ENCODE results near the gene ADAM12.
"Not testable (repeated sequence)": the region's sequence is repeated elsewhere in the genome, so short reads cannot be mapped to it uniquely, and the experiment has no call there.

Gene ADAM12

DNA sequence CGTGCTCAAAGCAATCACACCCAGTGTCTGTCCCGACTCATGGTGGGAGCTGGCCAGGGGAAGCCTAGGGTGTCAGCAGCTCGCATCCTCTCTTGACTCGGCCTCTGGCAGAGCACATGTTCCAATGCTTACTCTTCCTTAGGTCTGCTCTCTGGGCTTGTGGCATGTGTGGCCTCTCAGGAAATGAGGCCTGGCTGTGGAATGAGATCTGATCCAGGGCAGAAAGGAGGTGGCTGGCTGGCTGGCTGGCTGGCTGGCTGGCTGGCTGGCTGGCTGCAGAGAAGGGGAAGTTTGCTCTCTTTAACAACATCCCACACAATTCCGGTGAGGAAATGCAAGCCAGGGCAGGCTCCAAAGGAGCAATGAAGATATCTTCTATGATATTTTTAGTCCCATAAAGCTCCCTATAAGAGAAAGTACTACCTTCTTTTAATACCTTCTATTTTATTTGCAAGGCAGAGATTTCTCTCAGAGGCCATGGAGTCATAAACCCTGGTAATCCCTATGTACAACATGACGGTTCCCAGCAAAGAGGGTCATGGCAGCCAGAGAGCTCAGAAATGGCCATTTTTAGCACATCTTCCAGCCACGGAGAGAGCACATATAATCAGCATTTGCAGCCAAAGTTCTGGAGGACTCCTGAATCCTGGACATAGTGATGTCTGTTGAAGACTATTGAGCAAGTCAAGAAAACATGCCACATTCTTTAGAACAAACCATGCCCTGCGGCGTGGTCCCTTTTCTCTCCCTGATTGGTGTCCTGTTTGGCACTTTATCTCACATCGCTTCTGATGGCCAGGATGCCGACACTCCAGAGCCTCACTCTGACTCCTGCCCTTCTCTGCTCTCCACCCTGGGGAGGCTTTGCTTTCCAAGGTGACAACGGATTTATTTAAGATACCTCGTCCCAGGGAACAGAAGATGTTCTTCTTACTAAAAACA is 338.2 kb downstream of the ADAM12 start:
- DNase-seq, result no peak

DNA sequence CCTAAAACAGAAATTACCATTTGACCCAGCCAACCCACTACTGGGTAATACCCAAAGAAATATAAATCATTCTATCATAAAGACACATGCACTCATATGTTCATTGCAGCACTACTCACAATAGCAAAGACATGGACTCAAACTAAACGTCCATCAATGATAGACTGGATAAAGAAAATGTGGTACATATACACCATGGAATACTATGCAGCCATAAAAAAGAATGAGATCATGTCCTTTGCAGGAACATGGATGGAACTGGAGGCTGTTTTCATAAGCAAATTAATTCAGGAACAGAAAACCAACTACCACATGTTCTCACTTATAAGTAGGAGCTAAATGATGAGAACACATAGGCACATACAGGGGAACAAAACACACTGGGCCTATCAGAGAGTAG is 340.5 kb downstream of the ADAM12 start:
- not testable (repeated sequence) for DNase-seq

DNA sequence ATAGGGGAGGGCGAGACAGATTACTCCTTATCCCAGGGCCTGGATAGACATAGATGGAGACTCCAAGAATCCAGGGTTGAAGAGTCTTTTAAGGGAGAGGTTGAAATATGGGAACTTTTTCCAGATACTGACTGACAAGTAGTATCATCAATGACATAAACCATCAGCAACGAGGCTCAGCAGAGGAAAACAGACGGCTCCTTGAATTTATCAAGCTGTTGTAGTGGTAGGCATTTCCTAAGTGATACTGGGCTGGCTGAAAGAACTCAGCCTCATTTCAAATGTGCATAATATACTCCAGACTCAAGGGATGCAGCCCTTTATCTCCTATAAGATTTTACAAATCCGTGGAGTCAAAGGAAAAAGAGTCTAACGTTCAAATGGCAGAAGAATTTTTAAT is 341.4 kb downstream of the ADAM12 start:
- DNase-seq, result no peak

DNA sequence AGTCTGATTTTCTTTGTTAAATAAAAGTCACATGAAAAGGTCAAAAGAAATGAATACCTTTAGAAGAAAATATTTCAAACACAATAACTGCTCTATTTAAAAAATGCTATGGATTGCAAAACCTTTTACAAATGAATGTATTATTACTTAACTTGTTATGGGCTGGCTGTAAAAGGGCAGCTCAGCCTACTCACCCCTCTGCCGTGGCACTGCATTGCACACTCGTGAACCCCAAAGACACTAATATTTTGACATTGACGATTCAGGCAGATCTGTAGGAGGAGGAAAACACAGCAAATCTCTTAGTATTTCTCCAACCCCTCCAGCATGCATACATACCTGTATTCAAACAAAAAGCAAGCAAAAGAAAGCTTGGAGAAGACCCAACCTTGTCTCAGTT is 342.4 kb downstream of the ADAM12 start:
- DNase-seq, result no peak

DNA sequence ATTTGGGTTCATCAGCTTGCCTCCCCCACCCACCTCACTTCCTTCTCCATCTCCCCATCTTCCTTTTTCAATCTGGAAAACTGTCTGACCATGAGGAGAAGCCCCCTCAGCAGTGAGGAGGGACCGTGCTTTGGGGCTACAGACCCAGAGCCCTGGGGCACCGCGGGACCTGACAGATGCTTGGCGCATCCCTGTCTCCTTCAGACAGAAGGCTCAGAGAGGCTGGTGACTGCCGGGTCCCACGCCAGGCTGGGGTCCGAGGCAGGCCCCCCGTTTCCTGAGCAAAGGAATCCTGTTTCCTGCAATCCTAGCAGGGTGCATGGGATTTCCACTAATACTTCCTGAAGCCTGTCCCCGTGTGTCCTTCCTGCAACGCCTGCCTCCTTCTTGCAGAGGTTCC is 344.9 kb downstream of the ADAM12 start:
- DNase-seq, result no peak

DNA sequence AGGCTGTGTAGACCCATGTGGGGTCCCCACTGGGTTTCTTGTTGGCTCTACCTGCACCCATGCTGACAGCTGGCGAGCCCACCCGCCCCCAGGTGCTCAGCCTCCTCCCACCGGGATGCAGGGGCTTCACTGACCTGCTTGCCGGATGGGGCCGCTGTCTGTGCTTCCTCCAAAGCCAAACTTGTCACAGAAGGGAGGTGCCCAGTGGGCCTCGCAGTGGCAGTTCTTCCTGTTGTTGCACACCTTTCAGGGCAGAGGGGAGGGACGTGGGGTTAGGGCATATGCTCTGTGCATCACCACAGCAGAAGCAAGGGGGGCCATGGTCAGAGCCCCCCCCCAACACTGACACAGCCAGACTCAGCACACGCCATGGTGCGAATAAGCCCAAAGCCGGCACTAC is 345.4 kb downstream of the ADAM12 start:
- no peak for DNase-seq

DNA sequence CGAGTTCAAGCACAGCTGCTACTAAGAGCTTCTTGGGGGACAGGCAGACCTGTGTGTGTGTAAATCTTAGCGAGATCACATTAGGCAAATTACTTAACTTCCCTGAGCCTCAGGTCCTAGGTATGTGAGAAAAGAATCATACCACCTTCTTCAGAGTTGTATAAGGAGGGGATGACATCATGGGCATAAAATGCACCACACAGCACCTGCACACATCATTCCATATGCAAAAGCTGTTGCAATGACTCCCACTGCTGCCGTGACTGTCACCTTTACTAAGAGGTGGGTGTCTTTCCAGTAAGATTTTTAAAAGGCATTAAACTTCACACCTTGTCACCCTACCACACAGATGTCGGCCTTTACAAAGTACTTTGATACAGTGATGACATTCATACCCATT is 345.9 kb downstream of the ADAM12 start:
- DNase-seq, result no peak

DNA sequence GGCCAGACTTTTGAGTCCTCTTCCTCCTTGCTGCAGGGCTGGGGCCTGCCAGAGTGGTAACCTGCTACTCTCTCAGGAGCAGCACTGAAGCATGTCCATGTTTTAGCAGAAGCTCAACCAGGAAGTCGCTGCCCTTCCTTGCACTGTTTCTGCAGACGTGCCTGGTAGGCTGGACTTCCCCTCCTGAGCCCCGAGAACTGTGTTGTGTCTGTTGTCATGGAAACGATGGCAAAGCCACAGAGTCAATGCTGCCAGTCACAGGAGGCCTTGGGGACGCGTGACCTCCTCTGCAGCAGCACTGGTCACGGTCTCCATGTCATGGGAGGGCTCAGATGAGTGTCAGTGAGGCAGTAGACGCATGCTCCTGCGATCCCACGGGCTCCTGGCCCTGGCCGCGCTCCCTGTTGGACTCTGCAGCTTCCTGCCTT is 346.5 kb downstream of the ADAM12 start:
- DNase-seq, result peak; percentile 69

DNA sequence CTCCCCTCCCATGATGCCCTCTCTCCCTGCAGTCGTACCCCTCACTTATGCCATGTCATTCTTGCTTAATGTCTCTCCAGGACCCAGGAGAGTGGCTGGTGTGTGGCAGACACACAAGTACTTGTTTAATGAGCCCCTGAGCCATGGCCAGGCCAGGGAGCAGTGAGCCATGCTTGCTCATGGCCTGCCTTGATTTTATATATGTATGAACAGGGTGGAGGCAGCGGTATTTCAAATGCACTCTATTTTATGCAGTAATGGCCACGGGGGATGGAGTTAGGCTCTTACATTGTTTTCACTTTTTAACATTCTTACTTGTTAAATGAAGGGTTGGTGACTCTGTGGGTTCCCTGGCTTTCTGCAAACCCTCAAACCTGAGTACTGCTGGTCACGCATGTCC is 347.2 kb downstream of the ADAM12 start:
- DNase-seq, result no peak

DNA sequence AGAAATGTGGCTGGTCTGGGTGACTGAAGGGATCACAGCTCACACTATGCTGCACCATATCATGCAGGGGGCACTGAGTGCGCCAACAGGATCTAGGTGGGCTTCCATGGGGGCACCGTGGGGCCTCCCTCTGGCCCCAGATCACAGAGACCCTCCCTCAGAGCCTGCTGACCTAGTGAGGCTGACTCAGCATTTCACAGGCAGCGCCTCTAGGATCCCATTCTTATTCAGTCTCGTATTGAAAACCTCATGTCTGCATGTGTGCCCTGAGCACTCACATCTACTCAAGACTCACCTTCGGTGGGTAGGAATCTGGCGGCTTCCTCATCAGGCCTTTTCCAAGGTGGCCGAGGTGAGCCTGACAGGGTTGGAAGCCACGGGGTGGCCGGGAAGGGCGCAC is 350.3 kb downstream of the ADAM12 start:
- DNase-seq, result no peak

DNA sequence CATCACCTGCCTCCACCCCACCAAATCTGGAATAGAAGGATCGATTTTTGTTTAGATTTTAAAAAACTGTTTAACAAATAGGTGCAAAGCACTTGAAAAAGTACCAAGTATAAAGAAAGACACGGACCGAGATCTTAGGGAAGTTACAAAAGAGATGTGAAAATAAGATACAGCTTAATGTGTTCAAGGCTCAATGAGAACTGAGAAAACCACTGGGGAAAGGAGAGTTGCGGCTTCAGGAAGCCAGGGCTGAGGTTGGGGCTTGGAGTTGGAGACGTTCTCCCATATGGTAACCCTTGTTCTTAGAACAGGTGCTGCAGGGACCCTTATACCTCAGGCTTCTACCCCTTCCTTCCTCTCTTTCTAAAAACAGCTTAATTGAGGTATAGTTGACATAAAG is 351.8 kb downstream of the ADAM12 start:
- DNase-seq, result no peak

DNA sequence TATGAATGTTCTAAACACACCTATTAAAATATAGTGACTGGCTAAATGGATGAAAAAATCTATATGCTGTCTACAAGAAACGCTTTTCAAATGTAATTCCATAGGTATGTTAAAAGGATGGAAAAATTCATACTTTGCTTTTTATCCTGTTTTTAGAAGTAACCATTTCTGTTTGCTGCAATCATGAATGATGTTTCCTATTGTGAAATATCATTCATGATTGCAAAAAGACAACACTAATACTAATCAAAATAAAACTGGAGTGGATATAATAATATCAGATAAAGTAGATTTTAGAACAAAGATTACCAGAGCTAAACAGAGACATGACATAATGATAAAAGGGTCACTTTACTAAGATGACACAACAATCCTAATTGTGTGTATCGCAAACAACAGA is 353.7 kb downstream of the ADAM12 start:
- DNase-seq, result no peak

DNA sequence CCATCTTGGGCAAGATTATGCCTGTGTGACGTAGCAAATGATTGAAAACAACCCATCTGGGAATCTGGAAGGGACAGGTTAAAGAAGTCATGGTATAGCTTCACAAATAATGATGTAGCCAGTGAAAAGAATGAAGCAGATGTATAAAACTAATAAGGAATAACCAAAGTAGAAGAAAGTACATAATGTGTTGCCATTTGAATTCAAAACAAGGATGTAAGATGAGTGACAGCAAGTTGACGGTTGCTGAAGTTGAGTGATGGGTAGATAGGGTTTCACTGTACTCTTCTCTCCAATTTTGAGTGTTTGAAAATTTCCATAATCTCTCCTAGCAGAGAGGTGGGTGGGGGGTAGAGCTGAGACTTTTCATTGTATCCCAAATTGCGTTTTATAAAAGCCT is 358.3 kb downstream of the ADAM12 start:
- no peak for DNase-seq

DNA sequence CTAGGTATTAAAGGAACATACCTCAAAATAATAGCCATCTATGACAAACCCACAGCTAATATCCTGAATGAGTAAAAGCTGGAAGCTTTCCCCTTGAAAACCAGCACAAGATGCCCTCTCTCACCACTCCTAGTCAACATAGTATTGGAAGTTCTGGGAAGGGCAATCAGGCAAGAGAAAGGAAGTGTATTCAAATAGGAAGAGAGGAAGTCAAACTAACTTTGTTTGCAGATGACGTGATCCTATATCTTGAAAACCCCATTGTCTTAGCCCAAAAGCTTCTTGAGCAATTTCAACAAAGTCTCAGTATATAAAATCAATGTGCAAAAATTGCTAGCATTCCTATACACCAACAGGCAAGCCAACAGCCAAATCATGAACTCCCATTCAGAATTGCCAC is 360.6 kb downstream of the ADAM12 start:
- DNase-seq, result no peak

DNA sequence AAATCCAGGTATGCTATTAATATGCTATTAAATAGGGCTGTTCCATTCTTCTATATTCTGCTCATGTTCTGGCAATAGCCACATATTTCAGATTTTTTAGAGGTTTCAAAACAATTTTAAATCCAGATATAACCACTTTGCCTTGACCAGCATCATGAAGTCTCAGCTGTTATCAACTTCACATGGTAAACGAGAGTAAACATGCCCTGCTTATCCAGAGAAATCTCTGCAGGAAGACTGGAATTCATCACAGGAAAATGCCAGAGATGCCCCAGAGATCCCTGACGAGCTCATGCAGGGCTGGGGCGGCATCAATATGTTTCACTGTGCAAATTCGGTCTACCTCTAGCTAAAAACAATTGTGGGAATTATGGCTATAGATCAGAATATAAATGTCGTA is 365.4 kb downstream of the ADAM12 start:
- no peak for DNase-seq

DNA sequence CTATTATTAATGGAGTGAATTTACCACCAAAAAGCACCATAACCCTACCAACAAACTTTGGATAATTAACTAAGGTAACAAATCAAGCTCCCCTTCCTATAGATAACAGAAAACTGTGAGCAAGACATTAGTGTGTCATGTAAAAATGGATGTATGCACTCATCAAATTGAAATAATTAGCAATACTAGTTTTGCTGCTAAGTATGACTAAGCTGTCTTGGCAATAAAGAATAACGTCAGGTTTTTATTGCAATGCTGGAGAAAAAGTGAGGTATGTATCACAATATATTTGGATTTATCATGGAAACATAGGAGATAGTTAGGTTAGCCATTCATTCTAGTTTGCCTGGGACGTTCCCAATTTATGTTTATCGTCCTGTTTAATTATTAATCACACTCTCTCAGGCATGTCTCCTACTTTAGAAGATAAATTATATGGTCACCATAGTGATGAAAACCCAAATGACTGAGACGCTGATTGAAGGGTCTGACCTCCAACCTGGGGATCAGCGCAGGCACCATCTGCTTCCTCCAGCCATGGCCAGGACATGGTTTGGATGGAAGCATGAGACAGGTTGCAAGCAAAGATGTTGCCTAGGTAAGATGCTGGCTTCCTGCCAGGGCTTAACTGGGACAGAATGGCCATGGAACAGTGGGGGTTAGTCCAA is 366.3 kb downstream of the ADAM12 start:
- no peak for DNase-seq

DNA sequence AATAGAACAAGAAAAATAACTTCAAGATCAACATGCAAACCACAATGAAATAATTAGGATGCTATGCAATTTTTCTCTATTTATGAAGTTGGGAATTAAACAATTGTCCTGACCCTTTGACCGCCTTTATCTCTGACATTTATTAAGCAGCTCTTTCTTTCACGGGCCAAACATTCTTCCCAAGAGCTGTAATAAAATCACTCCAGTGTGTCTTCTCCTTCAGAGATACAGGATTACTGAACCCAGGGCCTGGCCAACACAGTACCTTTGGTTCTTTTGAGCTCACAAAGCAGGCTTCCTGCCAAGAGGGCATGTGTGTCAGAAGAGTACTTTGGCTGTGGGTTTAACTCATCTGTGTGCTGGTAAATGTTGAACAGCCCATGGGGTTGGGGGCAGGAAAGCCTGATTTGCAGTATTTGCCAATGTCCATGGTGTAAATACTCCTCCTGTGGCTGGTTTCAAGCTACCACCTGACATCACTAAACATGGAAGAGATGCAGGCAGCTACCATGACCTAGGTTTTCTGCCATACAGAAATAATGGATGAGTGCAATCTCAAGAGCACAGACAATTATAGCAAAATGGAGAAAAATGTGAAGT is 370.2 kb downstream of the ADAM12 start:
- no peak for DNase-seq

DNA sequence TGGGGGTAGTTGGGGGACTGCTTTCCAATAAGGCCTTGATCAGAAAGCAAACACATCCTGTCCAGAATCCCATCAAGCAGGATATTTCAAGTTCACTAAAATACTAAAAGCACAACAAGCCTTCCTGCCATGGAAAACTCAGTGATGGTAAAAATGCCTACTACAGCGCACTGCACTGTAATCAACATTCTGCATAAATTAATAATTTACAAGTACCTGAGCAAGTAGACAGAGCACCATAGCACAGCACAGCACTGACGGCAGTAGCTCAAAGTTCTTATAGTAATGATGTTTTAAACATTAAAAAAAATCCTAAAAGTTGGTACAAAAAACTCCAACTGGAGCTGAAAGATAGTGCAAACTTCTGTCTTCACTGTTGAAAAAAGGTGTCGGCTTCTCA is 371.4 kb downstream of the ADAM12 start:
- no peak for DNase-seq

DNA sequence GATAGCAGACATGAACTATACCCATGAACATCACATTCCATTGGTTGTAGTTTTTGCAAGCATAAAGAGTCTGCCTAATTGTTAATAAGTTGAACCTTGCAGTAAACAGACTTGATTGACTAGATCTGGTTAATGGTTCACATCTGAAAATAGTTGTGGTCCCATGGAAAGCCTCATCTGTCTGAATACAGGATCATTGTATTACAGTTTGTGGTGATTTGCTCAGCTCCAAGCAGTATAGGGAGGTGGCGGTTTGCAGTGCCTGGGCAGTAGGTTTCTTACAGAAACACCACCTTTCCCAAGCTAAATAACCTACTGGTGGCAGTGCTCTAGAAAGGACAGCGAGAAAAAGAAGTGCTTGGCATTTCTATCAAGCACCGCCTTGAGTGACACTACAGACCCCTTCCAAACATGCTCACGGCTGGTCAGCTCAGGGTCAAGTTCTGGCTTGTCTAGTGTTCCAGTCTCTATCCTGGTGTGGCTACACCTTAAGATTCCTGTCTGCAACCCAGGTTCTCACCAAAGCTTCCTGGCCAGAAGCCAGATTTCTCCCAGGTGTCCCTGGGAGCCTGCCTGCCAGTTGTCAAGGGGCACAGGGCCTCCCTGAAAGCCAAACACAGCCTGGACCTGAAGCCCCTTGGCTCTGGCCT is 372.0 kb downstream of the ADAM12 start:
- DNase-seq, result no peak

DNA sequence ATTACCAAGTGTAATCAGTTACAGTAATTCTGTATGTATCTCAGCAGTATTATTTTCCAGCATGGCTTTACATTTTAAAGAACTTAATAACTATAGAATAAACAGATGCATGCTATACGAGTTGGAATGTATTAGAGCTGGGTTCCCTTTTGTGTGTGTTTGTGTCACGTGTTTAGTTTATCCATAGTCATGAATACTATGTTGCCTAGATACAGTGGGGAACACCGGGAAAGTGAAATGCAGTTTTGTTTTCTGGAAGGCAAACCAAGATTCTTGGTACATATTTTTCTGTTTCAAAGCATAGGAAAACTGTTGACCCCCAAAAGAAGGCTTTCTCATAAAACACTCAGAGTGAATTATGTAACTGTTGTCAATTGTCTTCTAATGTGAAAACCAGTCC is 372.9 kb downstream of the ADAM12 start:
- no peak for DNase-seq

DNA sequence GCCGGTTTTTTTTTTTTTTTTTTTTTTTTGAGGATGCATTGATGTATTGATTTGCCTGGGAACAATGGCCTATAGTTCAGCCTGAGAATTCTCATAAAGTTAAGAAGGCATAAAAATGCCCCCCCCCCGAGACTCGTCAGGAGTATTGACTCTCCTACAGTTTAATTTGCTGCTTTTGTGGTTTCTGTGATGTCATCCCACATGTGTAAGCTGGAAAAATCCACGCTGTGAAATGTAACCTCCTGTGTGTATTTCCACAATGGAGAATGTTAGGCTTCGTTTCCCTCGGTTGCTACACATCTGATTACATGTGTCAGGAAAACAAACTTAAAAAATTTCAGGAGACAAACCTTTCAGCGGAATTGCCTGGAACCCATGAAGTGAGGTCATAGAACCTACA is 374.0 kb downstream of the ADAM12 start:
- no peak for DNase-seq

DNA sequence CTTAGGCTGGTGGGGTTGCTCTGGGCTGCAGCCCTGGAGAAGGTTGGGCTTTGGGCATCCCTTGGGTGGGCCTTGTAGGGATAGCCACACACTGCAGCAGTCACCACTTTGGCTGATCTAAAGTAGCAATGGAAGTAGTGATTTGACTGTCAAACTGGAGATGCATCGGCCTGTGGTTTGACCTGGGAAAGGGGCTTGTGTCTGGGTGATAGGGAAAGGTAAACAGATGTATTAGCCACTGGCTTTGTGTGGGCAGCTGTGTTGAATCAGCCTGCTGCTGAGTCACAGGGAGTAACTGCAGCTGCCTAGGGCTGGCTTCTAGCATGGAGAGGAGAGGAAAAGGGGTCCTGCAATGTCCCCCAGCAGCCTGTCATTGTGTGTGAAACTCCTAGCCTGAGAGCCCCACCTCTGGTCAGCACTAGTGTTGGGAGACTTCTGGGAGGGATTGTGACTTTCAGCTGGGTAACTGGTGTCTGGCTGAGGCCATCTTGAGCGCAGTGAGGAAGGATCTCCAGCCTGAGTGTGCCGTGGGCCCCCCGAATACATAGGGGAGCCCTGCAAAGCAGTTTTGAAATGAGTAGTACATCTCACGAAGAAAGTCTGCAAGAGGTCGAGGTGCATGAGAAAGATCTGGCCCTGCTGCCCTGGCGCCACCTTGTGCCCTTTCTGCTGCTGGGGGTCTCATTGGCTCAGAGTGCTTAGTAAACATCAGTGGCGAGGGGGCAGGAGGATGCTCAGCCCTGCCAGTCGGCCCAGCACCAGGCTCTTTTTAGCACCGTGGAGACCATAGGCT is 374.6 kb downstream of the ADAM12 start:
- DNase-seq, result no peak
